Non-pigmented ciliary epithelial cell (primary cell): ENCODE measurements around the gene LHX4.
"Not testable (repeated sequence)": the region's sequence is repeated elsewhere in the genome, so short reads cannot be mapped to it uniquely, and the experiment has no call there.

ENCODE experiments used
- DNase-seq: peaks from one replicate; pipeline ENCODE4 v3.0.0-alpha.2; 2010; ENCODE audit warnings: low read depth

The LHX4 gene

DNA sequence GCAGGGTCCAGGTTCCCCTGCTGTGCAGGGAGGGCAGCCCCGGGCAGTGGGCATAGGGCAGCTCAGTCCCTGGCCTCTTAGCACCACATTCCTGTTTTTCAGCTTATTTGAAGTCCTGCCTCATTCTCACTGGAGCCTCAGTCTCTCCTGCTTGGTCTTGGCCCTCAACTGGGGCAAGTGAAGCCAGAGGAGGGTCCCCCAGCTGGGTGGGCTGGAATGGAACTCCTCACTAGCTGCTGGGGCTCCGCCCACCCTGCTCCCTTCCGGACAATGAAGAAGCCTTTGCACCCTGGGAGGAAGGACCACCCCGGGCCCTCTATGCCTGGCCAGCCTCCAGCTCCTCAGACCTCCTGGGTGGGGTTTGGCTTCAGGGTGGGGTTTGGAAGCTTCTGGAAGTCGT lies 32.8 kb upstream of the LHX4 start:
- no peak for DNase-seq

DNA sequence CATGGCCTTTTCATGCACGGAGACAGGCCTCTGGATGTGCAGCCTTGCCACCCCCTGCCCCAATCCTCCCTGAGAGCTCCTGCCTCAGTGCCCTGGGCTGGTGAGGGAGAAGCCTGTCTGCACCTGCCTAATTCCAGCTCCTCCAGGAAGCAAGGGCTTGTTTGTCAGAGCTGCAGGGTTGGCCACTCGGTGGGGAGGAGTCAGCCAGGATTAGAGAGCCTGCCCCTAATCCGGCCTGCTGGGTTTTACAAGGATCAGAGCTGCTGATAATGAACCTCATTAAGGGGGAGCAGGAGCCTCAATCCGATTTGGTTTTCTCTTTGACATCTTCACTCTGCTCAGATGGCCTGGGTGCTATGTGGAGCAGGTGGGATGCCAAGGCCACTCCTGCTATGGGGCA lies 31.9 kb upstream of the LHX4 start:
- no peak for DNase-seq

- DNase-seq = no peak
Measured at GRCh38 chr1:180198611-180199010, 31.5 kb upstream of the LHX4 start.

- no peak for DNase-seq
Measured at GRCh38 chr1:180199018-180199417, 31.0 kb upstream of the LHX4 start.

- DNase-seq = no peak
Measured at GRCh38 chr1:180201451-180202200, 28.4 kb upstream of the LHX4 start.

GRCh38 chr1:180202588-180202987 lies 27.5 kb upstream of the LHX4 start:
- not testable (repeated sequence) for DNase-seq

- DNase-seq = no peak
Measured at GRCh38 chr1:180204231-180204630, 25.8 kb upstream of the LHX4 start.

- no peak for DNase-seq
Measured at GRCh38 chr1:180206581-180206980, 23.5 kb upstream of the LHX4 start.

DNA sequence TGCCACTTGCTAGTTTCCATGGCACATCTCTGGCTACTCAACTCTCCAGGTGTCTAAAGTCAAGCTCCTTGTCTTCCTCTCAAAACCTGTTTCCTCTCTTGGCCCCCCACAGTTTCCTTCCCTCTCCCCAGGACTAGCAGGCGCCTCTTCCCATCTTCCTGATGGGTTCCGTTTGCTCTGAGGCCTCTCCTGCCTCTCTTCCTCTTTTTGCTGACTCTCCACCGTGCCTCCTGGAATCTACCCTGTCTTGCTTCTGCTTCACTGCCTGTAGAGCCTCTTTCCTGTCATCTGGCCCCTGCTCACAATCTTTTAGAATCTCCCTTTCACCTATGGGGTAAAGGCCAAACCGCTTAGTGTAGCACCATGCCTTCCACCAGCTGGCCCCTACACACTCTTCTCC lies 21.8 kb upstream of the LHX4 start:
- DNase-seq = no peak

DNA sequence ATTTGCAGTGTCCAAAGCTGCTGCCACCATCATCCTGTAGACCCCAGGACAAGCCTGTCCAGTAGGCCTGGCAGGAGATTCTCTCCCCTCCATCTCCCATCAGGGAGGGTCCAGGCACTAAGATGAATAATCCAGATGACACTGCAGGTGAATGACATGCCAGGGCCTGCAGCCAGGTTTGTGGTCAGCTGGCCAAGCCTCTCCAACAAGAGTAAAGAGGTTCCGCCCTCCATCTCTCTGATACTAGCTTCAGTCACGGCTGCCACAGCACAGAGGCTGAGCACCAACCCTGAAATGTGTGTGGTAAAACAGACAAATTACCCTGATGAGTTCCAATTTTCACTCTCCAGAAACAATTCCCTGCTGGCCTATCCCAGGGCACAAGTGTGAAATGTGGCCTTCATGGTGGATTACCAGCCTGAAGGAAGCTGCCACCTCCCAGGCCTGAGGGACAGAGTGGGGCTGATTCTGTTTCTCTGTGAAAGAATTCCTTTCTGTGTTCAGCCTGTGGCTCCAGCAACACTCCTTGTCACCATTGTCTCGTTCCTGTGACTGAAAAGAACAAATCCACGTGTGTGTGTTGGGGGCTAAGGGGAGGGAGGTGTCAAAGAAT lies 19.9 kb upstream of the LHX4 start:
- no peak for DNase-seq

- no peak for DNase-seq
Measured at GRCh38 chr1:180211156-180211859, 18.8 kb upstream of the LHX4 start.

DNA sequence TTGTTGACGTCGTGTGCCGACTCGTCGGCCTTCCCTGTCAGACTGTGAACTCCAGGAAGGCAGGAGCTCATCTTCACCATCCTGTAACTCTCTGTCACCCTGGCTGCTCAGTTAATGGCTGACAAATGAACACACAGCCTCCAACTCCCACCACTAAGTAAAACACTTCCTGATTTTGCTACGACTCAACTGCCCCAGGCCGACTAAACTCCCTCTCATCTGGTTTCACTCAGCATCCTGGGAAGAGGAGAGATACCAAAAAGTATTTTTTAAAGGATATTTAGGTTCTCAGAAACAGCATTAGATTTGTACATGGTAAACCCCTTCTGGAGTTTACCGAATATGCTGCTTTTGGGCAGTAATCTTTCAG lies 18.2 kb upstream of the LHX4 start:
- no peak for DNase-seq

DNA sequence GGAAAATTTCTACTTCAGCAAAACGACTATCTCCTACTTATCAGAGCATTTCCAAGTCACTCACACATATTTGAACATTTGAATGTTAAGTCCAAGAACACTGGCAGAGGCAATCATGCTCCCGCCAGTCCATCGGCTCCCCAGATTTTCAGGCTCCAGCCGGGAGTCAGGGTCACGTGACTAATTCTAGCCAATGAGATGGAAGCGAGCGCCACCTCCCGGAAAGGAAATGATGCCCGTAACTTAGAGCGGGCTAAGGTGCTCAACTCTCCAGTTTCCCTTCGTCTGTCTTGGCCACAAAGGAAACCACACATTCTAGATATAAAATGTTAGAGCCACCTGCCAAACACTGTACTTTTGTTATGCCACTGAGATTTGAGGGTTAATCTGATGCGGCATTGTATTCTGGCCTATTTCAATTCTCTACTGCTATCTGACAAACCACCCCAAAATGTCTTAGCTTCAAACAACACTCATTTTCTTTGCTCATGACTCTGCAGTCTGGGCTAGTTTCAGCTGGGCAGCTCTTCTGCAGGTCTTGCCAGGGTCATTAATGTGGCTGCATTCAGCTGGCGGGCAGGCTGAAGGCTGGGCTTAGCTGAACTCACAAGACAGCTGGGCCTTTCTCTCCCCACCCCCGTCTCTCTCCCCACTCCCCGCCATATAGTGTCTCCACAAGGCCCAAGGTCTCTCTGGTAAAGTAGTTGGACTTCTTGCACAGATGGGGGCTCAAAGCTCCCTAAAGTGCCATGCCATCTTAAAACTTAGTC lies 16.5 kb upstream of the LHX4 start:
- no peak for DNase-seq

- no peak for DNase-seq
Measured at GRCh38 chr1:180215856-180216625, 14.0 kb upstream of the LHX4 start.

DNA sequence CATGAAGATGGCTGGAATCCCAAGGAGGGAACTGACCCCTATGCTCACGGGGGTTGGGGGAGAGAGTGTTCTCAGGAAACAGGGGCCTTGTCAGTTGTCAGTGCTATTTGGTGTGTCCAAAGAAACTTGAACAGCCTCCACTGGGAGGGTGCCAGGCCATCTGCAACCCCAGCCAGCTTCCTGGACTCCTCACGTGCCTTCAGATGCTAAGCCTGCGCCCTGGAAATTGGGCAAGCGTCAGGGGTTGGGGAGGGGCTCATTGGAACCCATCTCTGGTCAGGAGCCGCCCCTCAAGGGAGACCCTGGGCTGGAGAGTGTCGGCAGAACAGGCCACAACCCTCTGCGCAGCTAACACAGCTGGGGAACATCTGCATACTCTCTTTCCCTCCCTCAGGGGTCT lies 13.1 kb upstream of the LHX4 start:
- DNase-seq = no peak

DNA sequence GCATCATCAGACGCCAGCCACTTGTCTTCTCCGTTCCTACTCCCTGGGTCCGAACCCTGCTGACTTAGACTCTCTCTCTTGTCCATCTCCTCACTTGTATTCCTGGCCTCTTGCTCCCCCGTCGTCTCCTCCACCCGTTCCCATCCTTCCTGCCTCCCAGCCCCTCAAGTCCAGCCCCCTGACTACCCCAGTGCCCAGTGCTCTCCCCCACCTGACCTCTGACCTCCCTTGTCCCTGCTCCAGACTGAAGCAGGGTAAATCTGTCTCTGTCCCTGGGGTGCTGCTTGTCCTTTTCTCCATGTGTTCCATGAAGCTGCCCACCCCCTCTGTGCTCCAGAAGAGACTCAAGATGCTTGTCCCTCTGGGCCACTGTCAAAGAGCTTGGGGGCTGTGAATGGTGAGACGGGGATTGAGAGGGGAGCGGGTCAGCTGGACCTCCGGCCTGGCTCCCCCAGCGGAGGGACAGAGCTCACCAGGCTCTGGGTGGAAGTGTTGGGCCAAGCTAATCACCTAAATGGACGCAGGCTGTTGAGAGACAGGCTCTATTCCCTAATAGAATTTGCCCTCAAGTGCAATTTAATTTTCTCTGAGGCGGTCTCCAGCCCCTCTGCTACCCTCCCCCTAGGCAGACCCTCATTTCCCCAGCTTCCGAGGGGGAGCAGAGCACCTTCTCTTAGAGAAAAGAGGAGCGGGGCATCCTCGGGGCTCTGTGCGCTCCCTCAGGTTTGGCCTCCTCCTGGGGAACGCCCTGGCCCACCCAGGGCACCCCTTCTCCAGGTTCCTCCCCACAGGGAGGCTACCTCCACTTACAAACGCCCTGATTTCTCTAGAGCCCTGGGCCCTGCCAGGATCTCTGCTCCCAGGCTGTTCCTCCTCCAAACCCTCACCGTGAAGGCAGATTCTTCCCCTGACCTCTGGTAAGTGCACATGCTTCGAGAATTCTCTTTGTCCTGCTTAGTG lies 11.0 kb upstream of the LHX4 start:
- DNase-seq = no peak

- no peak for DNase-seq
Measured at GRCh38 chr1:180219776-180220175, 10.3 kb upstream of the LHX4 start.

- no peak for DNase-seq
Measured at GRCh38 chr1:180221462-180221861, 8.6 kb upstream of the LHX4 start.

GRCh38 chr1:180224902-180225301 lies 5.2 kb upstream of the LHX4 start:
- no peak for DNase-seq

- DNase-seq = no peak
Measured at GRCh38 chr1:180225403-180225802, 4.7 kb upstream of the LHX4 start.
